22Rv1 (cell line): ENCODE results near the gene ATG4B.

Experiments
- CTCF ChIP-seq: fragments of 450-650 bp; IDR thresholded peaks from 2 replicates; pipeline ENCODE4 v1.5.1; 2017; ENCODE audit warnings: mild to moderate bottlenecking
- ZFX ChIP-seq: fragments of 450-650 bp; IDR thresholded peaks from 2 replicates; pipeline ENCODE4 v1.6.1; 2017; ENCODE audit warnings: antibody characterized with exemption, borderline replicate concordance

DNA sequence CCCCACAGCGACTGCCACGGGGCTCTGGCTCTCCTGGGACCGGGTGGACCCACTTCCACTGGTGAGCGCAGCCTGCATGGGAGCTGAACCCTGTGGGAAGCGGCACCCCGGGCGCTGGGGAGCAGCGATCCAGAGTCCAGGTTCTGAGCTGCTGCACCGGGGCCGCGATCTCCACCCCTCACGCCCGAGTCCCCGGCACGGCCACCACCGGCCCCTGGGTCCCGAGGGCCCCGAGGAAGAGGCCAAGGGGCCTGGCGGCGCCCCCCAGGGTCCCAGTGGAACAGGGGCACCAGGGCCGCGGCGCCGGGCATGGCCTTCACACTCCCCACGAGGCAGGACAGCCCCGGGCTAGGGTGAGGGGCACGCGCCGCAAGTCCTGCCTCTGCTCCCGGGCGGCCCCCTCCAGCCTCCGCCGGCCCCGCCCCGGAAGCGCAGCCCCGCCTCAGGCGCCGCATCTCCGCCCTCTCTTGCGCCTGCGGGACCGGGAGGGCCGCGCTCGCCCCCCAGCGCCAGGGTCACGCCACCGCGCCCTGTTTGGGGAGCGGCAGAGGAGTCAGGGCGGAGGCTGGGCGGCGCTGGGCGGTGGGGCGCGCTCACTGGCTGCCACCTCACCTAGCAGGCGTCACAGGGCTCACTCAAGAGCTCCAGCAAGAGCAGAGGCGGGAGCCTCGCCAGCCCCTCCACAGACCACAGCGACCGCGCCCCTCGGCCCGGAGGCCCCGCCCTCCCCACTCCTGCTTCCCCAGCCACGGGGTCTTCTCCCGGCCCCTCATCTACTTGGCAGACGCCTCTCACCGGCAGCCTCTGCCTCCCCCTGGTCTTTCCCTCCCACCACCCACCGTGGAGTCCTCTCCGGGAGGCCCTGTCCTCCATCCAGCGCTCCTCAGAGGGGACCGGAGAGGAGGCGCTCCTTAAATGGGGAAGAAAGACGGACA, 27.4 kb upstream of the ATG4B start:
- TF ChIP-seq CTCF (no peak), ZFX (no peak)
